Coronary artery (tissue), 2 donors: ENCODE data around the gene LIPI.

Experiments
- DNase-seq: peaks from one replicate; pipeline ENCODE4 v3.0.0-alpha.2; 2017; ENCODE audit warnings: low spot score
- H3K27ac ChIP-seq, 2 donors: fragments of 200-600 bp; sonication (generic); one replicate each; pipeline ENCODE4 v1.5.1; 2016 to 2019
- H3K4me3 ChIP-seq: fragments of 200-600 bp; sonication (generic); 2 replicates; pipeline ENCODE4 v1.5.1; 2016; ENCODE audit warnings: mild to moderate bottlenecking, moderate library complexity
- TF ChIP-seq, protein P1 (sequence below): fragments of 200-600 bp; sonication (generic); IDR thresholded peaks from one replicate; pipeline ENCODE4 v1.5.1; 2019; ENCODE audit warnings: antibody characterized with exemption

Gene LIPI

DNA sequence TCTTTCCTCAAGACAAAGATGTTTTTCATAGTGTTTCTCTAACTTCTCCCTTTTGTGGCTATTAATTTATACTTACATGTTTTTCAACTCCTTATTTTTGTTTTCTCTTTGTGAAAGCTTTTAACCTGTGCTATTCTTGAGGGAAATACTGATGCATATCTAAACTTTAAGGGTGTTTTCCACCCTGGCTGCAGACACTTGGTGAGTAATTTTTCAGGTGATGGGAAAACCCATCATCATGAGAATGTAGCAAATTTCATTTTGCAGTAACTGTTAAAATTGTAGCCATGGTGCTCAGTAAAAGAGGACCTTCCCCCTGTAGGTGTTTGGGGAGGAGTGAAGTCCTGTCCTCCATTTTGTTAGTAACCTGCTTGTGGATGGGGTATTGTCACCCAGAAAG is 124.2 kb downstream of the LIPI start:
- no peak for DNase-seq
- no peak overlapping the region for H3K27ac ChIP-seq
- TF ChIP-seq, protein P1, sequence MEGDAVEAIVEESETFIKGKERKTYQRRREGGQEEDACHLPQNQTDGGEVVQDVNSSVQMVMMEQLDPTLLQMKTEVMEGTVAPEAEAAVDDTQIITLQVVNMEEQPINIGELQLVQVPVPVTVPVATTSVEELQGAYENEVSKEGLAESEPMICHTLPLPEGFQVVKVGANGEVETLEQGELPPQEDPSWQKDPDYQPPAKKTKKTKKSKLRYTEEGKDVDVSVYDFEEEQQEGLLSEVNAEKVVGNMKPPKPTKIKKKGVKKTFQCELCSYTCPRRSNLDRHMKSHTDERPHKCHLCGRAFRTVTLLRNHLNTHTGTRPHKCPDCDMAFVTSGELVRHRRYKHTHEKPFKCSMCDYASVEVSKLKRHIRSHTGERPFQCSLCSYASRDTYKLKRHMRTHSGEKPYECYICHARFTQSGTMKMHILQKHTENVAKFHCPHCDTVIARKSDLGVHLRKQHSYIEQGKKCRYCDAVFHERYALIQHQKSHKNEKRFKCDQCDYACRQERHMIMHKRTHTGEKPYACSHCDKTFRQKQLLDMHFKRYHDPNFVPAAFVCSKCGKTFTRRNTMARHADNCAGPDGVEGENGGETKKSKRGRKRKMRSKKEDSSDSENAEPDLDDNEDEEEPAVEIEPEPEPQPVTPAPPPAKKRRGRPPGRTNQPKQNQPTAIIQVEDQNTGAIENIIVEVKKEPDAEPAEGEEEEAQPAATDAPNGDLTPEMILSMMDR, result no peak
- no peak overlapping the region for H3K4me3 ChIP-seq

GRCh38 chr21:14084701-14085100 is 126.1 kb downstream of the LIPI start:
- H3K4me3 ChIP-seq, result no peak overlapping the region
- DNase-seq, result no peak
- TF ChIP-seq, protein P1, result no peak
- no peak overlapping the region for H3K27ac ChIP-seq

GRCh38 chr21:14084068-14084501 is 126.7 kb downstream of the LIPI start:
- no peak overlapping the region for H3K4me3 ChIP-seq
- no peak overlapping the region for H3K27ac ChIP-seq
- DNase-seq, result no peak
- TF ChIP-seq, protein P1, result no peak

GRCh38 chr21:14080764-14081096 is 130.0 kb downstream of the LIPI start:
- Histone ChIP-seq H3K27ac (no peak overlapping the region), H3K4me3 (no peak overlapping the region)
- TF ChIP-seq, protein P1, result no peak
- no peak for DNase-seq

- Histone ChIP-seq H3K4me3 (no peak overlapping the region), H3K27ac (no peak overlapping the region)
- DNase-seq, result no peak
- TF ChIP-seq, protein P1, result no peak
Observed at GRCh38 chr21:14080040-14080763, 130.6 kb downstream of the LIPI start.

DNA sequence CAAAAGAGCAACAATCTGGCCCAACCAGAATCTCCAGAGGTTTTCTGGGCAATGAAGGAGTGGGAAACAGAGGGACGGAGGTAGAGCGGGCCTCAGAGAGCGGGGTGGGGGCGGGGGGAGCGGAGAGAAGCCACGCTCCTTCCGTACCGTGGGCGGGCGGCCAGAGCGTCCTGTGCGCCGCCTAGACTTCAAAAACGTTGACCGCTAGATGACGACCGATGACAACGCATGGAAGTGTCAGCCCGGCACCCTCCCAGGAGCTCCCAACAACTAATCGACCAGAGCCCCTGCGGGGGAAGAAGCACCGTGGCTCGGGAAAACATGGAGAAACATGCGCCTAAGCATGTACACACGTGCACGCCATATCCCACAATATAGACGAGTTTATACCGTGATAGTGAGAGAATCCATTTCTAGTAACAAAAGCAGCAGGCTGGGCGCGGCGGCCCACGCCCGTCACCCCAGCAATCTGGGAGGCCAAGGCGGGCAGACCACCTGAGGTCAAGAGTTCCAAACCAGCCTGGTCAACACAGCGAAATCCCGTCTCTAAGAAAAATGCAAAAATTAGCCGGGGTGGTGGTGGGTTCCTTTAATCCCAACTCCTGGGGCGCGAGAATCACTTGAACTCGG is 131.9 kb downstream of the LIPI start:
- TF ChIP-seq, protein P1, result no peak
- DNase-seq, result no peak
- Histone ChIP-seq H3K27ac (no peak overlapping the region), H3K4me3 (no peak overlapping the region)
